ENCODE measurements around the gene NTN1. TPM values are rescaled to one million over a fixed set of nuclear protein-coding genes. Genes with fewer than 3 reads are reported as not detected.

Gene NTN1
- total RNA-seq, 1 experiment from 2014 or later = 1.2 TPM

GRCh38 chr17:9283909-9284308, 262.6 kb downstream of the NTN1 start:
- Histone ChIP-seq H3K79me2 (ENCODE audit: insufficient read depth, low read length) (no peaks in the 10 kb centered on the region), H3K27ac (ENCODE audit: insufficient read length, low read depth, low read length) (no peak overlapping the region), H3K56ac (ENCODE audit: insufficient read length, low read depth, low read length) (no peak overlapping the region), H3K4me1 (ENCODE audit: insufficient read depth, low read length) (peaks cover 11% of the 10 kb centered on the region; the same call in 1 of the 2 replicates), H3K23ac (ENCODE audit: insufficient read length, low read depth, low read length) (no peak overlapping the region), H3K4me2 (ENCODE audit: insufficient read depth, insufficient read length, low read length) (no peak overlapping the region), H2BK15ac (ENCODE audit: low read depth, low read length) (no peak overlapping the region), H3K27me3 (ENCODE audit: insufficient read depth, low read length) (no peaks in the 10 kb centered on the region), H3K9ac (ENCODE audit: extremely low read depth, insufficient read length, low read length) (no peak overlapping the region), H2BK120ac (ENCODE audit: low read depth, low read length, poor library complexity, severe bottlenecking) (no peak overlapping the region), H3T11ph (ENCODE audit: low read length) (no peak overlapping the region), H3K23me2 (ENCODE audit: insufficient read length, low read depth, low read length, poor library complexity, severe bottlenecking) (no peaks in the 10 kb centered on the region), H4K20me1 (ENCODE audit: control insufficient read depth, insufficient read depth, insufficient read length) (no peaks in the 10 kb centered on the region), H2BK20ac (ENCODE audit: low read depth, low read length, poor library complexity, severe bottlenecking) (no peak overlapping the region), H3K9me3 (ENCODE audit: control insufficient read depth, low read depth, low read length) (no peaks in the 10 kb centered on the region), H2AFZ (ENCODE audit: low read length) (no peak overlapping the region), H3K4ac (ENCODE audit: low read depth, low read length) (no peak overlapping the region), H3K79me1 (ENCODE audit: insufficient read depth, low read depth, low read length, poor library complexity, severe bottlenecking) (no peaks in the 10 kb centered on the region), H4K91ac (ENCODE audit: insufficient read length, low read depth, low read length) (no peak overlapping the region), H3K18ac (ENCODE audit: insufficient read length, low read depth, low read length) (no peak overlapping the region), H3K14ac (ENCODE audit: insufficient read depth, low read length) (no peak overlapping the region), H4K8ac (replicated peaks; ENCODE audit: insufficient read length, low read depth, low read length) (no peak overlapping the region), H2BK12ac (ENCODE audit: insufficient read length, low read depth, low read length) (no peak overlapping the region), H2AK5ac (ENCODE audit: insufficient read length, low read length) (no peak overlapping the region), H4K5ac (ENCODE audit: insufficient read length, low read depth, low read length) (no peak overlapping the region), H2BK5ac (ENCODE audit: insufficient read length, low read length) (no peak overlapping the region)
- peaks cover 41 to 43% of the 10 kb centered on the region in 2 experiments for H3K4me1 Mint-ChIP-seq
- no peaks in the 10 kb centered on the region for H3K36me3 Mint-ChIP-seq (ENCODE audit: insufficient read depth in 1 of 3, low read depth in 3 of 3)
- no peak overlapping the region for H3K27ac Mint-ChIP-seq
- DNase-seq = no peak
- no peaks in the 10 kb centered on the region for H3K27me3 Mint-ChIP-seq (ENCODE audit: low read depth)
- no peaks in the 10 kb centered on the region for H3K9me3 Mint-ChIP-seq
- no peak overlapping the region for H3K4me3 Mint-ChIP-seq
- no CpG with 5 or more reads among the region's 2 CpGs for WGBS (ENCODE audit: extremely low coverage, insufficient read length, low lambda C conversion rate)
- no peak for TF ChIP-seq CTCF (conservative IDR thresholded peaks at IDR 0.05)
